HG02759 (cell line): ENCODE data around the gene NRXN3.

Experiments used
- ATAC-seq: cut with Tn5 transposase; IDR thresholded peaks from one replicate; pipeline ENCODE4 v1.9.1; 2021; ENCODE audit warnings: mild to moderate bottlenecking, moderate library complexity; ENCODE audit not compliant: unreplicated experiment

NRXN3 gene

GRCh38 chr14:79256380-79256779 lies 1086.2 kb downstream of the NRXN3 start:
- ATAC-seq = no peak

GRCh38 chr14:79260406-79260805 lies 1090.2 kb downstream of the NRXN3 start:
- no peak for ATAC-seq

- ATAC-seq = no peak
These were observed 1095.3 kb downstream of the NRXN3 start for GRCh38 chr14:79265366-79265946.

GRCh38 chr14:79270361-79270760 lies 1100.2 kb downstream of the NRXN3 start:
- ATAC-seq = no peak

- ATAC-seq = no peak
These were observed 1100.9 kb downstream of the NRXN3 start for GRCh38 chr14:79271122-79271521.

GRCh38 chr14:79274641-79275291 lies 1104.6 kb downstream of the NRXN3 start:
- no peak for ATAC-seq

- ATAC-seq = no peak
These were observed 1105.1 kb downstream of the NRXN3 start for GRCh38 chr14:79275292-79275655.

- ATAC-seq = no peak
These were observed 1108.2 kb downstream of the NRXN3 start for GRCh38 chr14:79278286-79278797.

GRCh38 chr14:79278798-79279644 lies 1108.8 kb downstream of the NRXN3 start:
- peak; percentile 75 for ATAC-seq

- no peak for ATAC-seq
These were observed 1109.7 kb downstream of the NRXN3 start for GRCh38 chr14:79279645-79280597.

GRCh38 chr14:79281244-79282152 lies 1111.3 kb downstream of the NRXN3 start:
- ATAC-seq = no peak

- no peak for ATAC-seq
These were observed 1114.4 kb downstream of the NRXN3 start for GRCh38 chr14:79284621-79285020.

- ATAC-seq = no peak
These were observed 1115.1 kb downstream of the NRXN3 start for GRCh38 chr14:79285263-79285662.

- no peak for ATAC-seq
These were observed 1117.8 kb downstream of the NRXN3 start for GRCh38 chr14:79287976-79288375.

- ATAC-seq = no peak
These were observed 1123.5 kb downstream of the NRXN3 start for GRCh38 chr14:79293482-79294177.

- no peak for ATAC-seq
These were observed 1124.3 kb downstream of the NRXN3 start for GRCh38 chr14:79294499-79294898.

- no peak for ATAC-seq
These were observed 1125.2 kb downstream of the NRXN3 start for GRCh38 chr14:79295385-79295784.

GRCh38 chr14:79298373-79298772 lies 1128.2 kb downstream of the NRXN3 start:
- ATAC-seq = no peak

GRCh38 chr14:79299162-79299561 lies 1129.0 kb downstream of the NRXN3 start:
- no peak for ATAC-seq
